ENCODE data around the gene JPH4. TPM values are rescaled to one million over a fixed set of nuclear protein-coding genes. Genes with fewer than 3 reads are reported as not detected.

JPH4 gene
- not detected for polyA plus RNA-seq (2012; ENCODE audit: insufficient read depth, insufficient read length)

GRCh38 chr14:23578560-23579310 is at the start of gene JPH4:
Gene JPH4 (minus strand): TSS chr14:23578790. CDS start chr14:23577453, 1,337 bp downstream.
- no peak for DNase-seq (ENCODE audit: low read depth, low spot score)
- H3K4me3 ChIP-seq (ENCODE audit: low read length) = no peak within 1 kb of the TSS

GRCh38 chr14:23627961-23628360 is 49.4 kb upstream of the JPH4 start:
- no peak for DNase-seq (ENCODE audit: low read depth, low spot score)
- H3K4me3 ChIP-seq (ENCODE audit: low read length) = no peak overlapping the region

- no peak overlapping the region for H3K4me3 ChIP-seq (ENCODE audit: low read length)
- no peak for DNase-seq (ENCODE audit: low read depth, low spot score)
These were observed 48.4 kb upstream of the JPH4 start for GRCh38 chr14:23626946-23627345.

- no peak overlapping the region for H3K4me3 ChIP-seq (ENCODE audit: low read length)
- DNase-seq (ENCODE audit: low read depth, low spot score) = no peak
These were observed 46.3 kb upstream of the JPH4 start for GRCh38 chr14:23624830-23625404.

- H3K4me3 ChIP-seq (ENCODE audit: low read length) = no peak overlapping the region
- no peak for DNase-seq (ENCODE audit: low read depth, low spot score)
These were observed 45.4 kb upstream of the JPH4 start for GRCh38 chr14:23623962-23624361.

- DNase-seq (ENCODE audit: low read depth, low spot score) = no peak
- no peak overlapping the region for H3K4me3 ChIP-seq (ENCODE audit: low read length)
These were observed 44.4 kb upstream of the JPH4 start for GRCh38 chr14:23622990-23623389.

- no peak for DNase-seq (ENCODE audit: low read depth, low spot score)
- no peak overlapping the region for H3K4me3 ChIP-seq (ENCODE audit: low read length)
These were observed 43.5 kb upstream of the JPH4 start for GRCh38 chr14:23621932-23622730.

- DNase-seq (ENCODE audit: low read depth, low spot score) = no peak
- H3K4me3 ChIP-seq (ENCODE audit: low read length) = no peak overlapping the region
These were observed 42.8 kb upstream of the JPH4 start for GRCh38 chr14:23621204-23621931.

GRCh38 chr14:23620177-23620702 is 41.6 kb upstream of the JPH4 start:
- DNase-seq (ENCODE audit: low read depth, low spot score) = no peak
- H3K4me3 ChIP-seq (ENCODE audit: low read length) = no peak overlapping the region

- H3K4me3 ChIP-seq (ENCODE audit: low read length) = no peak overlapping the region
- DNase-seq (ENCODE audit: low read depth, low spot score) = no peak
These were observed 39.9 kb upstream of the JPH4 start for GRCh38 chr14:23618415-23618988.

GRCh38 chr14:23617539-23617938 is 38.9 kb upstream of the JPH4 start:
- DNase-seq (ENCODE audit: low read depth, low spot score) = no peak
- H3K4me3 ChIP-seq (ENCODE audit: low read length) = no peak overlapping the region

GRCh38 chr14:23615856-23616255 is 37.3 kb upstream of the JPH4 start:
- H3K4me3 ChIP-seq (ENCODE audit: low read length) = no peak overlapping the region
- DNase-seq (ENCODE audit: low read depth, low spot score) = no peak

- DNase-seq (ENCODE audit: low read depth, low spot score) = no peak
- H3K4me3 ChIP-seq (ENCODE audit: low read length) = no peak overlapping the region
These were observed 35.8 kb upstream of the JPH4 start for GRCh38 chr14:23614395-23614828.

- no peak overlapping the region for H3K4me3 ChIP-seq (ENCODE audit: low read length)
- no peak for DNase-seq (ENCODE audit: low read depth, low spot score)
These were observed 34.9 kb upstream of the JPH4 start for GRCh38 chr14:23613242-23614070.

GRCh38 chr14:23612802-23613201 is 34.2 kb upstream of the JPH4 start:
- H3K4me3 ChIP-seq (ENCODE audit: low read length) = no peak overlapping the region
- DNase-seq (ENCODE audit: low read depth, low spot score) = no peak

- H3K4me3 ChIP-seq (ENCODE audit: low read length) = no peak overlapping the region
- no peak for DNase-seq (ENCODE audit: low read depth, low spot score)
These were observed 33.8 kb upstream of the JPH4 start for GRCh38 chr14:23612354-23612732.

GRCh38 chr14:23610815-23611289 is 32.3 kb upstream of the JPH4 start:
- no peak overlapping the region for H3K4me3 ChIP-seq (ENCODE audit: low read length)
- DNase-seq (ENCODE audit: low read depth, low spot score) = peak; percentile 50

Data from Jurkat, Clone E6-1 (cell line).